Measurements from ENCODE around the gene SPTBN4. TPM values are rescaled to one million over a fixed set of nuclear protein-coding genes. Genes with fewer than 3 reads are reported as not detected.

The SPTBN4 gene
- total and polyA plus RNA-seq, 4 donors: 0.58 to 0.80 (median 0.72) TPM

DNA sequence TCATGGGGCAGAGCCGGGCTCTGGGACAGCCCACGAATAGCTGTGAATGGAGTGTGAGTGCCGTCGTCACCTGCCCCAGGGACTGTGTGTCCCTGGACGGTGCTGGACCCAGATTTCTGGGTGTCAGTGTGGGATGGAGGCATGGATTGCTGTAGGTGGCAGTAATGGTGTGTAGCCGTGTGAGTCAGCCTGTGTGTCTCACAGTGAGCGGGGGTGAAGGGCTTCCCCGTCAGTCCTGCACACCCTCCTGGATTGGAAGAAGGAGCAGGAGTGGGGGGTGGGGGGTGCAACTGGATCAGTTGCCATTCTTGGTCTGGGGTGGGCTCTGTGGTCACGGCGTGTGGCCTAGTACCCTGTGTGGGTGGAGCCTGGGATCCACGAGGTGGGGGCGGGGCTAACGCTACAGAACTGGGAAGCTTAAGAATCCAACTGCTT, 127.9 kb downstream of the SPTBN4 start:
- ATAC-seq (ENCODE audit: insufficient read depth, low FRiP score) (no peak), DNase-seq (no peak)
- Histone ChIP-seq H3K36me3 (ENCODE audit: control insufficient read depth in 4 of 4, insufficient read depth in 4 of 4, low read length in 4 of 4) (peaks cover 0 to 11% (median 0%) of the 10 kb centered on the region in 4 donors), H3K27ac (ENCODE audit: low read depth in 1 of 2, low read length in 1 of 2) (no peak overlapping the region), H3K27me3 (ENCODE audit: control insufficient read depth in 3 of 3, insufficient read depth in 3 of 3, low read length in 2 of 3) (peaks cover 0 to 8% (median 0%) of the 10 kb centered on the region in 3 donors), H3K4me3 (no peak overlapping the region), H3K9ac (ENCODE audit: insufficient read depth in 1 of 2, low read length in 2 of 2) (no peak overlapping the region), H3K9me3 (ENCODE audit: control insufficient read depth in 4 of 4, insufficient read depth in 3 of 4, low read length in 3 of 4) (no peaks in the 10 kb centered on the region), H3K4me1 (ENCODE audit: control insufficient read depth in 5 of 5, insufficient read depth in 5 of 5, low read length in 5 of 5) (peaks cover 0 to 22% (median 5%) of the 10 kb centered on the region in 5 donors)
- TF ChIP-seq, protein P1, sequence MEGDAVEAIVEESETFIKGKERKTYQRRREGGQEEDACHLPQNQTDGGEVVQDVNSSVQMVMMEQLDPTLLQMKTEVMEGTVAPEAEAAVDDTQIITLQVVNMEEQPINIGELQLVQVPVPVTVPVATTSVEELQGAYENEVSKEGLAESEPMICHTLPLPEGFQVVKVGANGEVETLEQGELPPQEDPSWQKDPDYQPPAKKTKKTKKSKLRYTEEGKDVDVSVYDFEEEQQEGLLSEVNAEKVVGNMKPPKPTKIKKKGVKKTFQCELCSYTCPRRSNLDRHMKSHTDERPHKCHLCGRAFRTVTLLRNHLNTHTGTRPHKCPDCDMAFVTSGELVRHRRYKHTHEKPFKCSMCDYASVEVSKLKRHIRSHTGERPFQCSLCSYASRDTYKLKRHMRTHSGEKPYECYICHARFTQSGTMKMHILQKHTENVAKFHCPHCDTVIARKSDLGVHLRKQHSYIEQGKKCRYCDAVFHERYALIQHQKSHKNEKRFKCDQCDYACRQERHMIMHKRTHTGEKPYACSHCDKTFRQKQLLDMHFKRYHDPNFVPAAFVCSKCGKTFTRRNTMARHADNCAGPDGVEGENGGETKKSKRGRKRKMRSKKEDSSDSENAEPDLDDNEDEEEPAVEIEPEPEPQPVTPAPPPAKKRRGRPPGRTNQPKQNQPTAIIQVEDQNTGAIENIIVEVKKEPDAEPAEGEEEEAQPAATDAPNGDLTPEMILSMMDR (IDR thresholded peaks at IDR 0.05; ENCODE audit: control extremely low read depth, extremely low read depth): no peak
- WGBS, 2 donors: 36 to 52% methylated on average over 13 of the region's 13 CpGs

DNA sequence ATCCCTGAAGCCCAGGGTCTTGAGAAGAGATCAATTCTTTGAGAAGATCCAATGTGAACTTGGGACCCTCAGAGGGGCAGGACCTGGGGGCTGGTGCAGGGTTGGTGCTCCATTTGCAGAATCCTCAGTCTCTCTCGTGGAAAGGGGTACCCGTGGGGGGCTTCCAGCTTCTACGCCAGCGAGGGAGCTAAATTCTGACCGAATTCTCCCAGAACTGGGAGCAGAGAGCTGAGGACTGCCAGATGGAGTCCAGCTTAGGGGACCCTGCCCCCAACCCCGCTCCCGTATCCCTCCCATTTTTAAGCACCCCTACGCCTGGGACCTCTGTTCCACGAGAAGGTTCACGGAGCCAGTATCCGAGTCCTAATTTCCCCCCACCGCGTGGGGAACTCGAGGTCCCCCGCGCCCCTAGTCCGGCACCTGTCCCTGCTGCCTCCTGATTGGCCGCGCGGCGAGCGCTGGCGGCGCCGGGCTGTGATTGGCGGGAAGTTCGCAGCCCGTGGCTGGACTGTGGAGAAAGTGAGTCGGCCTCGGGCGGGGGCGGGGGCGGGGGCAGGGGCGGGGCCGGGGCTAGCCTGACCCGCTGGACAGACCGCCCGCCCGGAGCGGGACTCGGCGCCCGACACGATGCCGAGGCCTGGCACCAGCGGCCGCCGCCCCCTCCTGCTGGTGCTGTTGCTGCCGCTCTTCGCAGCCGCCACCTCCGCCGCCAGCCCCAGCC, 130.0 kb downstream of the SPTBN4 start:
- Histone ChIP-seq H3K9me3 (ENCODE audit: control insufficient read depth in 4 of 4, insufficient read depth in 3 of 4, low read length in 3 of 4) (no peaks in the 10 kb centered on the region), H3K27ac (ENCODE audit: low read depth in 1 of 2, low read length in 1 of 2) (no peak overlapping the region), H3K9ac (ENCODE audit: insufficient read depth in 1 of 2, low read length in 2 of 2) (no peak overlapping the region), H3K27me3 (ENCODE audit: control insufficient read depth in 3 of 3, insufficient read depth in 3 of 3, low read length in 2 of 3) (peaks cover 0 to 11% (median 0%) of the 10 kb centered on the region in 3 donors), H3K4me1 (ENCODE audit: control insufficient read depth in 5 of 5, insufficient read depth in 5 of 5, low read length in 5 of 5) (peaks cover 4 to 33% (median 5%) of the 10 kb centered on the region in 5 donors), H3K4me3 (no peak overlapping the region), H3K36me3 (ENCODE audit: control insufficient read depth in 4 of 4, insufficient read depth in 4 of 4, low read length in 4 of 4) (no peaks in the 10 kb centered on the region)
- WGBS, 2 donors: 6 to 10% methylated on average over 32 to 53 of the region's 53 CpGs
- TF ChIP-seq, protein P1 (IDR thresholded peaks at IDR 0.05; ENCODE audit: control extremely low read depth, extremely low read depth): no peak
- ATAC-seq (ENCODE audit: insufficient read depth, low FRiP score) (no peak), DNase-seq (peak; percentile 49 to 66 (median 57))

DNA sequence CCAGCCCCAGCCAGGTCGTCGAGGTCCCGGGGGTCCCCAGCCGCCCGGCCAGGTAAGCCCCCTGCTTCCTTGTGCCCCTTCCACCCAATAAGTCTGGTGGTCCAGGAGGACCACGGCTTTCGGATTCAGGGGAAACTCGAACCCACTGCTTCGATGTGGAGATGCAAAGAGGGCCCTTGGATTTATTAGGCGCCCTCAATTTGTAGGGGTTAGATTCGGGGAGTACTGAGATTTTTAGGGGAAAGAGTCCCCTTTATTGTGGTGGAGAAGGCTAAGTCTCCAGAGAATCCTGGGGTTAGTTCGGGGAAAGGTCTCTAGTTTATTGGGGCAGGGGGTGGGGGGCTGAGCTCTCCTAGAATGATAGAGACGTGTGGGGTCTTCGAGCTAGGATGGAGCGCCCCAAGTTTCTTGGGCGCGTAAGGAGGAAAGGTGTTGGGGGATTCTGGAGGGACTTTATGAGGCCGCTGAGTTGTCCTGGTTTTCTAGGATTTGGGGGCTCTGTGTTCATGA, 130.6 kb downstream of the SPTBN4 start:
- H3K4me1 ChIP-seq (ENCODE audit: control insufficient read depth in 5 of 5, insufficient read depth in 5 of 5, low read length in 5 of 5): peaks cover 4 to 35% (median 8%) of the 10 kb centered on the region in 5 donors
- no peaks in the 10 kb centered on the region for H3K36me3 ChIP-seq (ENCODE audit: control insufficient read depth in 4 of 4, insufficient read depth in 4 of 4, low read length in 4 of 4)
- TF ChIP-seq, protein P1 (IDR thresholded peaks at IDR 0.05; ENCODE audit: control extremely low read depth, extremely low read depth): no peak
- no peaks in the 10 kb centered on the region for H3K9me3 ChIP-seq (ENCODE audit: control insufficient read depth in 4 of 4, insufficient read depth in 3 of 4, low read length in 3 of 4)
- 9 to 10% methylated on average over 18 of the region's 18 CpGs for WGBS, 2 donors
- H3K27ac ChIP-seq (ENCODE audit: low read depth in 1 of 2, low read length in 1 of 2): no peak overlapping the region
- no peak for DNase-seq
- peaks cover 0 to 11% (median 0%) of the 10 kb centered on the region in 3 donors for H3K27me3 ChIP-seq (ENCODE audit: control insufficient read depth in 3 of 3, insufficient read depth in 3 of 3, low read length in 2 of 3)
- H3K9ac ChIP-seq (ENCODE audit: insufficient read depth in 1 of 2, low read length in 2 of 2): peak overlapping the region in 1 of 2 donors; percentile 9
- ATAC-seq (ENCODE audit: insufficient read depth, low FRiP score): no peak
- H3K4me3 ChIP-seq: no peak overlapping the region
